Stimulated activated CD4-positive, alpha-beta T cell treated with anti-CD3 and anti-CD28 coated beads, Interleukin-1b, Interleukin-23, amount 100 ng/mL, for 4 hours (primary cell): ENCODE data around the gene ZNF737.
"Not testable (repeated sequence)": the region's sequence is repeated elsewhere in the genome, so short reads cannot be mapped to it uniquely, and the experiment has no call there.

ENCODE experiments used
- DNase-seq, 2 donors: peaks; one replicate each; pipeline ENCODE4 v3.0.0-alpha.2; 2020; ENCODE audit warnings: low read depth in 2 of 2

The ZNF737 gene

DNA sequence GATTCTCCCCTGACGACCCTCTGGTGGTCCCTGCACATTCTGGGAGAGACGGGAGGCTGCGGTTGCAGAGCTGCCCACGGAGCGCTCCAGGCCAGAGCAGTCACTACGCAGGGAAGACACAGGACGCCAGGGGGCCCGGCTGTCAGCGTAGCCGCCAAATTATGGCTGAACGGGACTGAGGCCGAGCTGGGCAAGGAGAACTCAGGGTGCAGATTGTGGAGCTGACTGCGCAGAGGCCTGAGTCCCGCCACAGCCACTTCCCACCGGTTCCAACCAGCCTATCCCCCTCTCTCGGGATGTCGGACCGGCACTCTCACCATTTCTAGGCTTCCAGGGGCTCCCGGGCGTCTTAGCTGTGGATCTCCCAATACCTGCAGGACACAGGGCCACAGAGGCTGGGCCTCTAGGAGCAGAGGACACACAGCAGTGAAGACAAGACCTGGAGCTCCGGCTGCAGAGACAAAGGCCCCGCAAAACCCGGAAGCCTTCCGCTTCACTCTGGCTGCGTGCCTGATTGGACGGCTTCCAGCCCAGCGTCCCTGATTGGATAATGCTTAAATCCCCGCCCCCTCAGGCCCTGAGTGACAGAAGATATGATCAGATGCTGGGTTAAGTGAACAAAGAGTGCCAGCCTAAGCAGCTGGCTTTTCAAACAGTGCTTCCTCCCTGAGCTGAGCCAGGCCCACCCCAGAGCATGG is at the start of gene ZNF737:
ZNF737 (minus strand) TSS at position 461 of the 698 bp plus-strand sequence; CDS start at position 320, 141 bp downstream.
- DNase-seq, result peak; percentile 81 to 87

DNA sequence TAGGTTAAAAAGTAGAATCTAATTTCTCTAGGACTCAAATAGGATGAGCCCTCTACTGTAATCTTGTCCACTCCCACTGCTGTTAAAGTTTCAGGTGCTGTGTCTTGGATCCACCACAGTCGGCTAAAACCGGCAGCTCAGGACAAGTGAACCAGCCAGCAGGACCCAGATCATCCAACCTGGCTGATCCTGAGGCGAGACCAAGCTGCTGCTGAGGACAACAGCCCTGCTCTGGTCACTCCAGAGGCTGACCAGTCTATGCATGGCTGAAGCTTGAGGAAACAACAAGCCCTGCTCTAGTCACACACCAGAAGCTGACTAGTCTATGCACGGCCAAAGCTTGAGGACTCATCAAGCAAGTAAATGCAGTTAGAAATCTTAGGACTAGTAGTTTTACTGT is 49.4 kb upstream of the ZNF737 start:
- not testable (repeated sequence) for DNase-seq

DNA sequence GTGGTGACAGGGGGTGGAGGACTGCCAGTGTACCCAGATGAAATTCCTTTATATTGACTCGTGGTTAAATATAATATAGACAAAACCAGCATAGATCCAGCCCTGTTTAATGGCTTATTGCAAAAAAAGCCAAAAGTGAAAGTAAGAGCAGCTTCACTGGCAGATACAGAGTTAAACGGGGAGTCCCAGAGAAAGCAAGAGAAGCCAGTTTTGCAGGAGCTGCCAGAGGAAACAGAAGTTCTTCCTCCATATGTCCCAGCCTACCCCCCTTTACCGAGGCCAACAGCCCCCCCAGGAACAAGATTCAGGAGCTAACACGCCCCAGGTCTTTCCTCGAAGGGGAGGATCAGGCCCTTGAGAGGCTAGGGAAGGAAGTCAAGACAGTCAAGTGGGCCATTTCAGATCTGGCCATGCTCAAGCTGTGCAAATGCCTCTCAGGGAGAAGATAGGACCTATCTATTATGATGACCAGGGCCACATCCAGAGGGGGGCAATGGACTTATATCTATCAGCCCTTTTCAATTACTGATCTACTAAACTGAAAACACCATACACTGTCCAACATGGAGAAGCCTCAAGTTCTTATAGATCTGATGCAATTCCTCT is 47.2 kb upstream of the ZNF737 start:
- DNase-seq, result no peak

DNA sequence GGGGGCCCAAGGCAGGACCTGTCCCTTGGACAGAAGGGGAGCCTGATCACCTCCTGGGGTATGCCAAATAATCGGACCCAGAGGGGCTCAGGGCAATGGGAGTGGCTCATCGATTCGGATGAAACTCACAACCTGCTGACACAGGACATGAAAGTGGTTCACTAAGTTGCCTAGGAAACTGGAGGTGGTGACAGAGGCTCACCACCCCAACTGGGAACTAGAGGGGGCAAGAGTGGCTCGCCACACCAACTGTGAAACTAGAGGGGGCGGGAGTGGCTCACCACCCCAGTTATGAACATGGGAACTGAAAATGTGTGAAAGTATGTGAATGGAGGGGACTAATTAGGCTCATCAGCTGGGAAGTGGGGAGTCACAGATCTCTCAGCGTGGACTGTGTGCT is 46.3 kb upstream of the ZNF737 start:
- DNase-seq, result no peak

DNA sequence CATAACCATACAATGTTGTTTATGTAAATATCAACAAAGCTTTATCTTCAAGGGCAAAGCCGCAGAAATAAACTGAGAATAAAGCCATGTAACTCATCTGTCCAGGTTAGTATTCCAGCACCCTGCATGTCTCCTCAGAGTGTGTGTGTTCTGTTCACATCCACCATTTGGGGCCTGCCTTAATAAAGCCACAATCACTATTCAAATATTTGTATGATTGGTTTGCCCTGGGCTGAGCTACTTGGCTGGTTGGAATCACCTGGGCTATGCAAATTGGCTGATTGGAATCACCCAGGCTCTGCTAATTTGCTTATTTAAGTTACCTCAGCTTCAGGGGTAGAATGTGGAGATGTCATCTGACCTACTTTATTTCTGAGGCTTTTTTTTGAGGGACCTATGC is 42.4 kb upstream of the ZNF737 start:
- no peak for DNase-seq

DNA sequence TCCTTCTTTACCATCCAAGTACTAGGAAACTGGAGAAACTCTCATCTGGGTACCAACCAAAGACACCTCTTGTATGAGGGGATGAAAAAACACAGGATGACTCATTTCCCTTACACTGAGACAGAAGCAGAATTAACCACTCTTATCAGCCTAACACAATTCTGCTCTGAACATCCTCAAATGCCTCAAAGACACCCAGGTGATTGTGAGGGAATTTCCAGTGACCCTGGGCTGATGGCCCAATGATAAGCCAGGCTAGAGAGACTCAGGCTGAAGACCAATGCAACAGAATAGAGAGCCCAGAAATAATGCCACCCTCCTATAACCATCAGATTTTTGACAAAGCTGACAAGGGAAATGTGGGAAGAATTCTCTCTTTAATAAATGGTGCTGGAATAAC is 7.0 kb downstream of the ZNF737 start:
- DNase-seq, result no peak

DNA sequence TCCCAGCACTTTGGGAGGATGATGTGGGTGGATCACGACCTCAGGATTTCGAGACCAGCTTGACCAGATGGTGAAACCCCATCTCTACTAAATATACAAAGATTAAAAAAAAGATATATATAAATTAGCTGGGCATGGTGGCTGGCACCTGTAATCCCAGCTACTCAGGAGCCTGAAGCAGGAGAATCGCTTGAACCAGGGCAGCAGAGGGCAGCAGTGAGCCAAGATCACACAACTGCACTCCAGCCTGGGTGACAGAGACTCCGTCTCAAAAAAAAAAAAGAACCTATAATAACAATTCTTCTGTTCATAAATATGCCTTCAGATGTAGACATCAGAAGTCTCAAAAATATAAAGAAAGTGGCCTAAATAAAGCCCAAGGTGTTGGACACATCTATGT is 7.6 kb downstream of the ZNF737 start:
- no peak for DNase-seq

DNA sequence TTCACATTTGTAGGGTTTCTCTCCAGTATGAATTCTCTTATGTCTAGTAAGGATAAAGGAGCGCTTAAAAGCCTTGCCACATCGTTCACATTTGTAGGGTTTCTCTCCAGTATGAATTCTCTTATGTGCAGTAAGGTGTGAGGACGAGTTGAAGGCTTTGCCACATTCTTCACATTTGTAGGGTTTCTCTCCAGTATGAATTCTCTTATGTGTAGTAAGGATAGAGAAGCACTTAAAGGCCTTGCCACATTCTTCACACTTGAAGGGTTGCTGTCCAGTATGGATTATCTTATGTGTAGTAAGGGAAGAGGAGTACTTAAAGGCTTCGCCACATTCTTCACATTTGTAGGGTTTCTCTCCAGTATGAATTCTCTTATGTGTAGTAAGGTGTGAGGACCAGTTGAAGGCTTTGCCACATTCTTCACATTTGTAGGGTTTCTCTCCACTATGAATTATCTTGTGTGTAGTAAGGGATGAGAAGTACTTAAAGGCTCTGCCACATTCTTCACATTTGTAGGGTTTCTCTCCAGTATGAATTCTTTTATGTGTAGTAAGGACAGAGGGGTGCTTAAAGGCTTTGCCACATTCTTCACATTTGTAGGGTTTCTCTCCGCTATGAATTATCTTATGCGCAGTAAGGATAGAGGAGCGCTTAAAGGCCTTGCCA is 20.8 kb downstream of the ZNF737 start:
- not testable (repeated sequence) for DNase-seq

DNA sequence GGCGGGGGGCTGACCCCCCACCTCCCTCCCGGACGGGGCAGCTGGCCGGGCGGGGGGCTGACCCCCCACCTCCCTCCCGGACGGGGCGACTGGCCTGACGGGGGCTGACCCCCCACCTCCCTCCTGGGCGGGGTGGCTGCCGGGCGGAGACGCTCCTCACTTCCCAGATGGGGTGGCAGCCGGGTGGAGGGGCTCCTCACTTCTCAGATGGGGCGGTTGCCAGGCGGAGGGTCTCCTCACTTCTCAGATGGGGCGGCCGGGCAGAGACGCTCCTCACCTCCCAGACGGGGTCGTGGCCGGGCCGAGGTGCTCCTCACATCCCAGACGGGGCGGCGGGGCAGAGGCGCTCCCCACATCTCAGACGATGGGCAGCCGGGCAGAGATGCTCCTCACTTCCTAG is 35.3 kb downstream of the ZNF737 start:
- DNase-seq, result not testable (repeated sequence)

DNA sequence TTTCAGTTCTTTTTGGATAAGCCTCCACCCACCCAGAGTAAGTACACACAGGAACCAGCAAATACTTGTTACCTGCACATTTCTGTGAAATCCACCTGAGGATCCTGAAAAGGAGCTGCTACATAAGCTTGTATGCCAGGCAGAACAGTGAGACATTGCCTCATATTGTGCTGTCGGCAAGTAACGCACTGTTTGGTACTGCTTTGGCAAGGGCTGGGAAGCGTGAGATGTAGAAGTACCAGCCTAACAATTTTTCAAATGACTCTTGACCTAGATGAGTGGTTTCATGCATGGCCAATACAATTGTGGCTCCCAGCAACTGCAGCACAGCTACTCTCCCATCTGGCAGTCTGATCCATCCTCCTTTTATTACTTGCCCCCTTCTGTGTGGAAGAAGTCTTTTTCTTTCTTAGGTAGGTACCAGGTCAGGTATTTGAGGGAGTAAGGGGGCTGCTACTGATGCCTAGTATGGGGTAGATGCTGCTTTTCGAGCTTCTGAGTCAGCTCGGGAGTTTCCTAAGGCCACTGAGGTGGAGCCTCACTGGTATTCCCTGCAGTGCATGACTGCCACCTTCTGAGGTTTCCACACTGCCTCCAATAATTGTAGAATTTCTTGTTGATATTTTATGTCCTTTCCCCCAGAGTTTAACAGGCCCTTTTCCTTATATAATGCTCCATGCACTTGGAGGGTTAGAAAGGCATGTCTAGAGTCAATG is 52.2 kb downstream of the ZNF737 start:
- no peak for DNase-seq

DNA sequence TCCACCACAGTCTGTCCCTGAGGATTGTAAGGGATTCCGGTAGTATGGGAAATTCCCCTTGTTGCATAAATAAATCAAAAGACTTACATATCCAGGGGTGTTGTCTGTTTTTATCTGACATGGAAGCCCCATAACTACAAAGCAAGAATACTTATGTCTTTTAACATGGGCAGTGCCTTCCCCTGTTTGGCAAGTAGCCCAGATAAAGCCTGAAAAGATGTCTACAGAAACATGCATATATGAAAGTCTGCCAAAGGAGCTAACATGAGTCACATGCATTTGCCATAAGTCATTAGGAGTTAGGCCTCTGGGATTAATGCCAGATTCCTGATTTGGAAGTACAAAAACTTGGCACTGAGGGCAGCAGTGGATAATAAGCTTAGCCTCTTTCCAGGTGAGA is 62.1 kb downstream of the ZNF737 start:
- DNase-seq, result no peak
